Measurements from ENCODE around the gene CACNG8. TPM values are rescaled to one million over a fixed set of nuclear protein-coding genes. Genes with fewer than 3 reads are reported as not detected.
"Not testable (repeated sequence)": the region's sequence is repeated elsewhere in the genome, so short reads cannot be mapped to it uniquely, and the experiment has no call there.

CACNG8 gene
- polyA plus RNA-seq (ENCODE audit: insufficient read length in 4 of 4) = under 1 TPM; 0.15 to 0.50 (median 0.24) TPM

DNA sequence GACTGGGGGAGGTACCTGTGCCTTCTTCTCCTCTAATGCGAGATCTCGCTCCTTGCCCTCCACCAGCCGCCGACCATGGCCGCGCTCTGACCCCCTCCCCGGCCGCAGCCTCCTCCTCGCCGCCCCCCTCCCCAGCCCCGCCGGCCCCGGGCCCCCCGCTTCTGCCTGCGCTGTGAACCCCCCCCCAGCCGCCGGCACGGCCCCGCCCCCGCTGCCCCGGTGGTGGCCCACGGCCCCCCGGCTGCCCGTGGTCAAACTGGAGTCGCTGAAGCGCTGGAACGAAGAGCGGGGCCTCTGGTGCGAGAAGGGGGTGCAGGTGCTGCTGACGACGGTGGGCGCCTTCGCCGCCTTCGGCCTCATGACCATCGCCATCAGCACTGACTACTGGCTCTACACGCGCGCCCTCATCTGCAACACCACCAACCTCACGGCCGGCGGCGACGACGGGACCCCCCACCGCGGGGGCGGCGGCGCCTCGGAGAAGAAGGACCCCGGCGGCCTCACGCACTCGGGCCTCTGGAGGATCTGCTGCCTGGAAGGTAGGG, at the start of gene CACNG8:
CACNG8 (plus strand) TSS at position 51 of the 545 bp plus-strand sequence.
- DNase-seq (ENCODE audit: low read depth in 4 of 4, low spot score in 3 of 4) = no peak

DNA sequence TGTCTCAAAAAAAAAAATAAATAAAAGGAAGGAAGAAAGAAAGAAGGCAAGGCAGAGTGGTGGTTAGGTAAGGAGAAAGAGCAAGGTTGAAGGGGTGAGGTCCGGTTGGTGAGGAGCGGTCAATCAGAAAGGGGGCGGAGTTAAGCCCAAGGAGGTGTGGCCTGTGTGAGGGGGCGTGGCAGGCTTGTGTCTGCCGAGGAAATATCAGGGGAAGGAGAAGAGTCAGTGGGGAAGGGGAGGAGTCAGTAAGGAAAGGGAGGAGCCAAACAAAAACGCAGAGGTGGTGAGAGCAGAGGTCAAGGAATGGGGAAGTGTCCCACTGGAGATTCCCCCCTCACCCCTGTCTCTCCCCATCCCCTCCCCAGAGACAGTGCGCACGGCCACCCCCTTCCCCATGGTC, 47.7 kb upstream of the CACNG8 start:
- DNase-seq (ENCODE audit: low read depth in 4 of 4, low spot score in 3 of 4) = no peak

DNA sequence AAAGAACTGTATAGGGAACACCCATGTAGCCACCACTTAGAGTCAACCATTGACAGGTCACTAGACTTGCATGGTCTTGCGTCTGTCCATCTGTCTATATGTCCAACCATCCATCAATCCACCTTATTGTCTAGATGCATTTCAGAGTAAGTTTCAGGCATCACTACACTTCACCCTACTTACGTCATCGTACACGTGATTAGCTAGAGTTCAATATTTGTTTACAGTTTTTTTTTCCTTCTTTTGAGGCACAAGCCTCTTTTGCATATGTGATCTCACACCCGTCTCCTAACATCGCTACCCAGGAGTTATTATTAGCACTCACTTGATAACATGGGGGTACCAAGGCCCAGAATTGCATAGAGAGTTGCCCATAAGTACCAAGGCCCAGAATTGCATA, 46.7 kb upstream of the CACNG8 start:
- no peak for DNase-seq (ENCODE audit: low read depth in 4 of 4, low spot score in 3 of 4)

DNA sequence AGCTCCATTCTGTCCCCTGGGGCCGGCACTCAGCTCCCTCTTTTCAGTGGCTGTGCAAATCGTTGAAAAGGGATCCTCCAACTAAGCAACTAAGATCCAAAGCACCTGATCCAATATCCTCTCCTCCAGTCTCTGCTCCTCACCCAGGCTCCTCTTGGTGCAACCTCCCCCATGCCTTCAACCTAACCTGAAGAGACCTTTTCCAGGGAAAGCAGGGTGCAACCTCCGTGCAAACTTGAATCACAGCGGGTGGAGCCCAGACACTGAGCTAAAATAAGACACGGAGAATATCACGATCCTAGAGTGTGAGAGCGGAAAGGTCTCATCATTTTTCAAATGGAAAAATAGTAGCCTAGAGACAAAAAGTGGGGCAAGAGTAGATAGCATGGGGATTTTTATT, 45.4 kb upstream of the CACNG8 start:
- DNase-seq (ENCODE audit: low read depth in 4 of 4, low spot score in 3 of 4) = no peak

- DNase-seq (ENCODE audit: low read depth in 4 of 4, low spot score in 3 of 4) = peak; percentile 39 to 67 (median 48)
Observed at GRCh38 chr19:53927739-53928138, 35.0 kb upstream of the CACNG8 start.

DNA sequence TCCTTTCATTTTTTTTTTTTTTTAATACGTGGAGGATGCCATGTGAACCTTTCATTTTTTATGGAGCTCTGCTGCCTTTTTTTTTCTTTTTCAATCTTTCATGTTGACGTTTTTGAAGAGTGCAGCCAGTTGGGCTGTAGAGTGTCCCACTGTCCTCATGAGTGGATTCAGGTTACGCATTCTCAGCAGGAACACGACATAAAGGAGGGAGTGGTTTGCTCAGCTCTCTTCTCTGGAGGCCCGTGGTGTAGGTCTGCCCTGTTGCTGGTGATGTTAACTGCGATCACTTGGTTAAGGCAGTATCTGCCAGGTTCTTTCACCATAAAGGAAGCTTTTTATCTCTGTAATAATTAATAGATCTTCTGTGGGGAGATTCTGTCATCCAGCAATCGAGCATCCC, 26.7 kb upstream of the CACNG8 start:
- DNase-seq (ENCODE audit: low read depth in 4 of 4, low spot score in 3 of 4) = no peak

DNA sequence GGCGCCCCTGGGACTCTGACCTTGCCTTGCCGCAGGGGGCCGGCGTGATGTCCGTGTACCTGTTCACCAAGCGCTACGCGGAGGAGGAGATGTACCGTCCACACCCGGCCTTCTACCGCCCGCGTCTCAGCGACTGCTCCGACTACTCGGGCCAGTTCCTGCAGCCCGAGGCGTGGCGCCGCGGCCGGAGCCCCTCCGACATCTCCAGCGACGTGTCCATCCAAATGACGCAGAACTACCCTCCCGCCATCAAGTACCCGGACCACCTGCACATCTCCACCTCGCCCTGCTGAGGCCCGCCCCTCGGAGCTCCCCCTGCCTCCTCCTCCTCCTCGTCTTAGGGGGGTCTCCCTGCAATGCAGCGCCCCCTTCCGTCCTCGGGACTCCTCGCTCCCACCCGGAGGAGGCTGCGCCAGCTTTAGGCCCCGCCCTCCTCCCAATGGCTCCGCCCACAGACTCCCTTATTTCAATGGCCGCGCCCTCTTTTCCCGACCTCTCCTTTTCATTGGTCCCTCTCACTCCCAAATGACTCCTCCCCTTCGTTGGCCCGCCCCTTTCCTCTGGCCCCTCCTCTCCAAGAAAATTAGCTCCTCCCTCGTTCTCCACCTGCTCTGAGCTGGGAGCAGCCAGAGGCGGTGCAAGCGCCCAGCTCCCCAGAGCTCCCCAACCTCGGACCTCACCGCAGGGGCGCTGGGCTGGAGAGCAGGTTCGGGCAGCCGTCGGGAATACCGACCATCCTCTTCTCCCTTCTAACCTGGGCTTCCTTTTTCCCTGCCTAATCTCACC, 20.5 kb upstream of the CACNG8 start:
- DNase-seq (ENCODE audit: low read depth in 4 of 4, low spot score in 3 of 4) = no peak

DNA sequence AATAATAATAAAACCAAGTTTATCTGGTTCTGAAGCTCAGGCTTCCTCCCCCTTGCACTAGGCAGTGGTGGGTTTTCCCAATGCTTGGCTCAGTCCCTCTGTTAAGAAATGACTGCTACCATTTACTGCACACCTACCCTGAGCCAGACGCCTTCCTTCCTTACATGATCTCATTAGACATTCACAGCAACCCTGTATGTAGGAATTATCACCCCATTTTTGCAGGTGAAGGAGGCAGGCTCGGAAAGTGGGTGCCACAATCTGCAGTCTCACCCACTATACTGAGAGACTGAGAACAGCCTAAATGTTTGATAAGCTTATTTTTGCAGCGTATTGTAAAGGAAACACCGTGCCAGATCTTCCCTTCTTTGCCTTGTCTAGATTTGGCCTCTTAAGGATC, 18.3 kb upstream of the CACNG8 start:
- DNase-seq (ENCODE audit: low read depth in 4 of 4, low spot score in 3 of 4) = no peak

DNA sequence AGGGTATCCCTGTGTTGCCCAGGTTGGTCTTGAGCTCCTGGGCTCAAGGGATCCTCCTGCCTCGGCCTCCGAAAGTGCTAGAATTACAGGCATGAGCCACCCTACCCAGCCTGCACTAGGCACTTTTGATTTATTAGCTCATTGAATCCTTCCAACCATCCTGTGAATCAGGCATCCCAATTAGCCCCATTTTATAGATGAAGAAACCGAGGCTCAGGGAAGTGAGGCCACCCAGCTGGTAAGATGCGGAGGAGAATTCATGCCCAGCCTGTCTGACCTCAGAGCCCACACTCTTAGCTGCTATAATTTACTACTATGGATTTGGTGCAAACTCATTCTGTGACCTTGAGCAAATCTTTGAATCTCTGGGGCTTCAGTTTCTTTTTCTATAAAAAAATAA, 17.8 kb upstream of the CACNG8 start:
- no peak for DNase-seq (ENCODE audit: low read depth in 4 of 4, low spot score in 3 of 4)

DNA sequence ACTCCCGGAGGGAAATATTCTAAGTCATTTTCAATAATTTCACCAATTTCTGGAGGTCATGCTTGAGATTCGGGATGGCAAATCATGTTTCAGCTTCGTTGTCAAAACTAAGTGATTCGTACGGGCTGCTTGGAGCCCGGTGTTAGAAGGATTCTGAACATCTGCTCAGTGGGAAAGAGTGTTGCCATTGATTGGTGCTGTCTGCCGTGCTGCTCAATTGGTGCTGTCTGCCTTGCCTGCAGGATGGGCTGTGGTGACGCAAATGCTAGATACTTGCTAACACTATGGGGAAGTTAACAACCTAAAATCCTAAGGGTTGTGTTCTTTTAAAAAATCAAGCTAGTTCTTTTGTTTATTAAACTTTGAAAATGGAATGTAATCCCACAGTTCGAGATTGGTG, 17.3 kb upstream of the CACNG8 start:
- no peak for DNase-seq (ENCODE audit: low read depth in 4 of 4, low spot score in 3 of 4)

GRCh38 chr19:53945998-53946397, 16.7 kb upstream of the CACNG8 start:
- DNase-seq (ENCODE audit: low read depth in 4 of 4, low spot score in 3 of 4) = no peak

DNA sequence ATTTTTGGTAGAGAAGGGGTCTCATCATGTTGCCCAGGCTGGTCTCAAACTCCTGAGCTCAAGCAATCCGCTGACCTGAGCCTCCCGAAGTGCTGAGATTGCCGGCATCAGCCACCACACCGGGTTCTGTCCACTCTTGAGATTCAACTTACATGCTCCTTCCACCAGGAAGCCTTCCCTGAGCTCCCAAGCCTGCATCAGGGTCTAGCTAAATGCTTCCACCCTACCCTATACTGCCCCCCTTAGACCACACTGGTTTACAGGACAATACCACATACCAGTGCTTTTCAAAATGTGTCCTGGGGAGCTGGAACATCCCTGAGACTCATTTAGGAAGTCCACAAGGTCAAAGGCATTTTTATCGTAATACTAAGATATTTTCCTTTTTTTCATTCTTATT, 15.1 kb upstream of the CACNG8 start:
- DNase-seq (ENCODE audit: low read depth in 4 of 4, low spot score in 3 of 4) = no peak

GRCh38 chr19:53948611-53949010, 14.1 kb upstream of the CACNG8 start:
- DNase-seq (ENCODE audit: low read depth in 4 of 4, low spot score in 3 of 4) = not testable (repeated sequence)

DNA sequence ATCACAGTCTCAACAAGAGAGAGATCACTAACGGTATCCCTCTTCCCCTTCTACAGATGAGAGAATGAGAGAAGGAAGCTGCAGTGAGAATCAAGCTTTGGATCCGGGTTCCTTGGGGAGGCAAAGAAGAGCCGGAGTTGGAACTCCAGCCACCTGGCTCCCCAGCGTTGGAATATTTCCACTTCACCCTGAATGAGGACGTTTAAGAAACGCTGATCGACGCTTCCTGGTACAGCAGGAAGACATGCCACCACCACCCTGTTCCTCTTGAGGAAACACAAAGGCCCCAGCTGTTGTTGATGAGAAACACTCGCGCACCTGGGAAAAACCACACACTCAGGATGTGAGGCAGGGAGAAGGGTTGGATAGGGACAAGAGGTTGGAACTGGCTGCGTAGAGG, 11.3 kb upstream of the CACNG8 start:
- no peak for DNase-seq (ENCODE audit: low read depth in 4 of 4, low spot score in 3 of 4)

DNA sequence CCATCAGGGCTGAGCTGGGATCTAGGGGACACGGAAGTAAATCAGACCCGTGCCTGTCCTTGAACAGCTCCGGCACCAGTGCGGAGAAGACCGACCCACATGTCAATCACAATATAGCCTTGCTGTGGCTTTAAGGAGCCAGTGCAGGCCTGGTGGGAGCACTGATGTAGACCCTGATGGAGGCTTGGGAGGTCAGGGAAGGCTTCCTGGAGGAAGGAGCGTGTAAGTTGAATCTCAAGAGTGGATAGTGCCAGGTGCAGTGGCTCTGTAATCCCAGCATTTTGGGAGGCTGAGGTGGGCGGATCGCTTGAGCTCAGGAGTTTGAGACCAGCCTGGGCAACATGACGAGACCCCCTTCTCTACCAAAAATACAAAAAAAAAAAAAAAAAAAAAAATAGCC, 10.8 kb upstream of the CACNG8 start:
- DNase-seq (ENCODE audit: low read depth in 4 of 4, low spot score in 3 of 4) = no peak

DNA sequence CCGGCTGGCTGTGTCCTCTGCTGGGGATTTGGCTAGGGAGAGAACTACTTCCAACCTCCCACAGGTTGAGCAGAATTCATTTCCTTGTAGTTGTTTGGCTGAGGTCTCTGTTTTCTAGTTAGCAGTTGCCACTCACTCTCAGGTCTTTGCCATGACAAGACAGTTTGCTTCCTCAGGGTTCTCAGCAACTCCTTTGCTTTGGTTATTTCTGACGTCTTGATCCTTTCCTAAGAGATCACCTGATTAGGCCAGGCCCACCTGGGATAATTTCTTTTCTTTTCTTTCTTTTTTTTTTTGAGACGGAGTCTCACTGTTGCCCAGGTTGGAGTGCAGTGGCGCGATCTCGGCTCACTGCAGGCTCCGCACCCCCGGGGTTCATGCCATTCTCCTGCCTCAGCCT, 9.4 kb upstream of the CACNG8 start:
- no peak for DNase-seq (ENCODE audit: low read depth in 4 of 4, low spot score in 3 of 4)

DNA sequence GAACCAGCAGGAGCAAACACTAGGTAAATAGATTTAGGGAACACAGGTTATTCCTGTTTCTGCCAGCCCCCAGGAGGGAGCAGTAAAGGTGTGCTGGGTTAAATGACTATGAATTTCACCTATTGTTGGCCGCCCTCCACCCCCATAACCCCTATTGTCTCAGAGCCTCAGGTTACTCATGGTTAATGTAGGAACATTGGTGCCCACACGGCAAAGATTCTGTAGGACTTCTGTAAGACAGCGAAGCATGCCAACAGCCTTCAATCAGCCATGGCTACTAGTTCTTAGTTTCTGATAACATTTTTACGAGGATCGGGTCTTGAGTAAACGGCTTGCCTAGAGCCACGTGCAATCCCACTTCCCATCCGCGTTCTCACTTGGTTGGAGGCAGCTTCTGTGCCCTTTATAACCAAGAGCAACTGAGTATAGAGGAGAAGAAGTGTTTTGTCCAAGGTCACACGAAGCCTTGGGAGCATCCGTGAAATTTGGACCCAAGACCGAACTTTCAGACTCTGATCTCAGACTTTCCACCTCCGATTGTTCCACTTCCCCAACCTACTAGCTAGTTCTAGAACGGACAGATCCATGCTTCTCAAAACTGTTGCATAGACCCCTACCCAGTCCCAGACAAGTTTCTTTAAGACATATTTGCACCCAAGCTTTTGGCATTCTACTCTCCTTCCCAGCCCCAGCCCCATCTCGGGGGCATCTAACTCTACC, 5.1 kb upstream of the CACNG8 start:
- no peak for DNase-seq (ENCODE audit: low read depth in 4 of 4, low spot score in 3 of 4)

DNA sequence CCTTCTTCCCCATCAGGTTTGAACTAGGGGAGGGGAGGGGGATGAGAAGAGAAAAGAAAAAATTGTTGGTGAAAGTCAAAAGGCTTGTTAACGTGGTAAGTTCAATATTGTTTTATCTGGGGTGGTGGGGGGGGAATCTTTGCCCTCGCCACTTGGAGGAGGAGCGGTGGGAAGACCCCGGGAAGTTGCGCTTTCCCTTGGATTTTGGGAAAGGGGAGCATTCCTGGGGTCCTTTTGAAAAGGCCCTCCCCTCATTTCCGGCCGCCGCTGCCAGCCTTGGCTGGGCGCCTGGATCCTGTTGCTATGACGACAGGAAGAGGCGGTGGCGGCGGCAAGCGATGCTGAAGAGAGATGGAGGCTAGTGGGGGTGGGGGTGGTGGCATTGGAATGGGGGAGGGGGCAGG, 4.6 kb upstream of the CACNG8 start:
- DNase-seq (ENCODE audit: low read depth in 4 of 4, low spot score in 3 of 4) = no peak

- DNase-seq (ENCODE audit: low read depth in 4 of 4, low spot score in 3 of 4) = no peak
Observed at GRCh38 chr19:53958823-53959757, 3.6 kb upstream of the CACNG8 start.

DNA sequence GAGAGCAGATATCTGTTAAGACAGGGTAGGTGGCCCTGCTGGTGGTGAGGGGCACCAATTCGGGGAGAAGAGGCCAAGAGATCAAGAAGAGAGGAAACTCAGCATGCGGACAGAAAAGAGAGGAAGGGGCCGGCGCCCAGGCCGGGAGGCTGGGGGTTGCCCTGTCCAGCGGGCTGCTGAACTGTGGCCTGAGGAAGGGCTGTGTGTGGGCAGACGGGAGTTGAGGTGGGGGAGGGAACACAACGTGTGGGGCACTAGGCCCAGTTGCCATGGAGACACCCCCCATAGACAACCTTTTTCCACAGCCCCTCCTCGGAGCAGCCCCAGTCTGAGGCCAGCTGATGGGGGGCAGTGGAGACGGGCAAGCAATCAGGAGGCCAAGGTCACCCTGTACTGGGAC, 2.5 kb upstream of the CACNG8 start:
- no peak for DNase-seq (ENCODE audit: low read depth in 4 of 4, low spot score in 3 of 4)

DNA sequence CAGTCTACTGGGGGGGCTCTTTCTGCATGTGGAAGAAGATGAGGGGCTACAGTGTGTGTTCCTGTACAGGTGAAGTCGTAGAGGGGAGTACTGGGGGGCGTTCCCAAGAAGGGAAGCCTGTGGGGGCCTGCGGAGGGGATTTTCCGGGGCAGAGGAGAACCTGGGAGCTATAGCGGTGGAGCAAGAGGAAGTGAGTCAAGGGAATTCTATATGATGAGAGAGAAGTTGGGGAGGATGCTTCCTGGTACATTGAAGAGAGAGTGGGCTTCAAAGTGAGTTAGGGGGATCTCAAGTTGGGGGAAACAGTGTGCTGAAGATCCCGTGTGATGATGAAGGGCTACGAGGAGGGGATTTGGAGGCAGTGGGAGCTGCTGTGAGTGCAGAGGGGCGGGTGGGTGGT, 1.9 kb upstream of the CACNG8 start:
- DNase-seq (ENCODE audit: low read depth in 4 of 4, low spot score in 3 of 4) = no peak
